ENCODE results near the gene RTP3.

Gene RTP3

DNA sequence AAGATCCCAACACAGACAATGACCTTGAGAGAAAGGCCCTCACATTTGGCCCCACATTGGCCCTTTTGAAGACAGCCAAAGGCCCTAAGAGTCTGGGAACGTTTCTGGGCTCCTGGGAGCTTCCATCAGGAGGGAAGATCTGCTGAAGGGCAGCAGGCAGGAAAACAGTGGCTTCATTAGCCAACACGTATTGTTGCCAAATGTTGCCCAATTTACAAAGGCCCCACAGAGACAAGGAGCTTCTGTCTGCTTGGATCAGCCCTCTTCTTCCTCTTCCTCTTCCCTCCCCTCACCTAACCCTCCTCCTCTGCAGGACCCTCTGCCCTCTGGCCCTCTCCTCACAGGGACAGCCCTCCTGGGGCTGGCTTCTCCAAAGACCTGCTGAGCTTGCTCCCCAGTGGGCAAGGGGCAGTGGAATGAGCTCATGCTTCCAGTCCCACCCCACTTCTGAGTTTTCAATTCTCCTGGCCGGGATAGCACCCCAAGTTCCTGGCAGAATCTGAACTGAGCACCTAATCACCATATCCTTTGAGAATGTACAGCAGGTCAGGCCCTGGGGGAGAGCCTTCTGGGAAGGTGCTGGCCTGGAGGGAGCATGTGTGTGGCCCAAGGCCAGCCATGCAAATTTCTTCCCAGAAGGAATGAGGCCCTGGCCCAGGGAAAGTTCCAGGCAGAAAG is 28.0 kb upstream of the RTP3 start:
- DNase-seq = no peak

GRCh38 chr3:46470831-46471230 is 26.9 kb upstream of the RTP3 start:
- no peak for DNase-seq

- no peak for DNase-seq
Observed at GRCh38 chr3:46471371-46471914, 26.3 kb upstream of the RTP3 start.

GRCh38 chr3:46472736-46473135 is 25.0 kb upstream of the RTP3 start:
- DNase-seq = no peak

GRCh38 chr3:46477145-46477544 is 20.6 kb upstream of the RTP3 start:
- no peak for DNase-seq

DNA sequence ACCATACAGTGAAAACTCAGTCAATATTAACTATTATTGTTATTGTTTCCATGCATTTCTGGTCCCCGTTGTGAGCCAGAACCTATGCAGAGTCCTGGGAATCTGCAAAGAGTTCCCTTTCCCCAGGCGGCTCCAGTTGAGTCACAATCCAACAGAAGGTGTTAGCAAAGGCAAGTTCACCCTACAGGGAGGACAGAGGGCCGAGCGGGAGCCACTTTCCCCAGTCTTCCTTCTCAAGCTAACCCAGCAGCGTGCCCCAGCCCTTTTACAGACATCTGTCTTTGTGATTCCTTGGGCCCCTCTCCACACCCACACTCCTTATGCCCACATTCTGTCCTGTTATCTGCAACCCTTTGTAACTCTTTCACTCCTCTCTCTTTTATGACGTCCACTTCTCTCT is 20.0 kb upstream of the RTP3 start:
- DNase-seq = no peak

DNA sequence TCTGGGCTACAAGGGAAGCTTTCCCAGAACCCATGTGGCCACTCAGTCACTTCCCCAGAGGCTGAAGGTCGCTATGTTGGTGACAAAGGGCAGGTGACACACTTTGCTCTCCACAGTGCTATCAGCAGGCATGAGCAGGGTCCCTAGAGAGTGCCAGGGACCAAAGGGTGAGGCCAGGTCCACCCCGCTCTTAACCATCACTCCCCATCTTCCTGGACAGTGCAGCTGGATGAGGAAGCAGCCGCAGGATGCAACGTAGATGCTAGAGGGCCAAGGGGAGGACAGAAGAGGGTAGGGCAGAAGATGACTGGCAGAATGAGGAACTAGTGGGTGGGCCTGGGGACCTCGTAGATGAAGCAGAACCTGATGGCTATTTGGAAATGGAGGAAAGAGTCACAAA is 19.4 kb upstream of the RTP3 start:
- DNase-seq = no peak

DNA sequence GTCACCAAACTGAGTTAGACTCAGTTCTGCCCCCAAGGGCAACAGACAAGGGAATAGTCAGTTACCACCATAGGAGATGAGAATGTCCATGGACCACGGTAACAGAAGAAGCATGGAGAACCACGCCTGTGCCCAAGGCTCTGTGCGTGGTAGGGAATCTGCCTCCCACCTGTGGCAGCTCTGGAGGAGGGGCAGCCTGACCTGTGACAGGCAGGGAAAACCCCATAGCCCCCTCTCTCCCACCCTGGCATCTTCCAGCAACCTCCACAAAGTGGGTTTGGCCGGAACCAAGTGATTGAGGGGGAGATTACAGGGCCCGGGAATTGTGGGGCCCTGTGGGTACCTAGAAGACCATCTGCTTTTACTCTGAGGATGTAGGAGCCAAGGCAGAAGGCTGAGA is 18.8 kb upstream of the RTP3 start:
- no peak for DNase-seq

DNA sequence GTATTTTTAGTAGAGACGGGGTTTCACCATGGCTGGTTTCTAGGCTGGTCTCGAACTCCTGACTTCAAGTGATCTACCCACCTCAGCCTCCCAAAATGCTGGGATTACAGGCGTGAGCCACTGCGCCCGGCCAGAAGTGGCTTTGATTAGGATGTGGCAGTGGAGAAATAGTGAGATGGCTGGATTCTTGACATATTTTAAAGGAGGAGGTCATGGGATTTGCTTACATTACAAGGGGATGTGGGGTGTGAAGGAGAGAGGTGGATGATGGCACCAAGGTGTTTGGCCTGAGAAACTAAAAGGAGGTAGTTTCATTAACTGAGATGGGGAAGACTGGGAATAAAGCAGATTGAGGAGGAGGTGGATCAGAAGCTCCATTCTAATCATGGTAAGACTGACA is 18.1 kb upstream of the RTP3 start:
- no peak for DNase-seq

- no peak for DNase-seq
Observed at GRCh38 chr3:46480491-46481195, 17.1 kb upstream of the RTP3 start.

DNA sequence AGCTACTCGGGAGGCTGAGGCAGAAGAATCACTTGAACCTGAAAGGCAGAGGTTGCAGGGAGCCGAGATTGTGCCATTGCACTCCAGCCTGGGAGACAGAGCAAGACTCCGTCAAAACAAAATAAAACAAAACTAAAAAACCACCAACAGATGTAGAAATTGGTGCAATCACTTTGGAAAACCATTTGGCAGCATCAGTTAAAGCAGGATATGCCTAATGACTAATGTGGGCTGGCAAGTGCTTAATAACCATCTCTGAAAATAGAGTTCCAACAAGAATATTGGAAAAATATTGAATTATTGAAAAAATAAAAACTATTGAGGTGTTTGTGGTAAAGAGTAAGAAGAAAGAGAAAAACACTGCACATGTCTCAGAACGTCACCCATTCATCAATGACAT is 16.1 kb upstream of the RTP3 start:
- no peak for DNase-seq

DNA sequence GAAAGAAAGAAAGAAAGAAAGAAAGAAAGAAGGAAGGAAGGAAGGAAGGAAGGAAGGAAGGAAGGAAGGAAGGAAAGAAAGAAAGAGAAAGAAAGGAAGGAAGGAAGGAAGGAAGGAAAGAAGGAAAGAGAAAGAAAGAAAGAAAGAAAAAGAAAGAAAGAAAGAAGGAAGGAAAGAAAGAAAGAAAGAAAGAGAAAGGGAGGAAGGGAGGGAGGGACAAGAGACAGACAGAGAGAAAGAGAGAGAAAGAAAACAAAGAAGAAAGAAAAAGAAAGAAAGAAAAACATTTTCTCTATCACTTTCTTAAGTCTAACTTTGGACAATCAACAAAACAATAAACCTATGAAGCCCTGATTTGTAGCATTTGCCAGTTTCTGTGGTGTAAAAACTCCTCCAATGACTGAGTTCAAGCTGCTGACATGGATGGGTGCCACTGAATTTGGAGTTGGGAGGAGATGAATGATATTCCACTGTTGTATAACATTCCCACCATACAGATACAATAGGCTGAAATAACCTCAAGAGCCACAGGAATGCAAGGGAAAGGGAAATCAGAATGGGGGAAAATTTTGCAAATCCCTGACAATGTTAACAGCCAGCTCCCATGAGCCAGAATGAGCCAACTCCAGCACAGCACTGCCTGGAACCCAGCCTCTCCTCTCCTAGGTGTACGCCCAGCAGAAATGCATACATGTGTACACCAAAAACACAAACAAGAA is 15.0 kb upstream of the RTP3 start:
- DNase-seq = no peak

- DNase-seq = no peak
Observed at GRCh38 chr3:46483825-46484224, 14.0 kb upstream of the RTP3 start.

GRCh38 chr3:46484388-46484787 is 13.4 kb upstream of the RTP3 start:
- DNase-seq = no peak

- no peak for DNase-seq
Observed at GRCh38 chr3:46484911-46485778, 12.6 kb upstream of the RTP3 start.

DNA sequence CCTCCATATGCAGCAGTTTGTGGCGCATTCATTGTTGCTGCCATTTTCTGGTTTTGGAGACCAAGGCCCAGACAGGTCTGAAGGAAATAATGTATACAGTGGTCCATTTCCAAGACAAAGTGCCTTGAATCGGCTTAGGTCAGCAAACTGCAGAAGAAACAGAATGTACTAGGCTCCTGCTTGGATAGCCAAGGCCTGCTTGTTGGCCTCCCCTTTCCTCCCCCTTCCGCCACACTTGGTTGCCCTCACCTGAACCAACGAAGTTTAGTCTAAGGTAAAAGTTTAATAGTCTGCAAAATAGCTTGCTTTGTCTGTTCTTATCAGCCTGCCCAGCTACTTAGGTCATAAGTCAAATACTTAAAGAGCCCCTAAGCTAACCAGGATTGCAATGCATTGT is 12.0 kb upstream of the RTP3 start:
- no peak for DNase-seq

GRCh38 chr3:46488735-46489361 is 8.9 kb upstream of the RTP3 start:
- DNase-seq = peak; percentile 92 to 93

- no peak for DNase-seq
Observed at GRCh38 chr3:46489381-46489780, 8.4 kb upstream of the RTP3 start.

DNA sequence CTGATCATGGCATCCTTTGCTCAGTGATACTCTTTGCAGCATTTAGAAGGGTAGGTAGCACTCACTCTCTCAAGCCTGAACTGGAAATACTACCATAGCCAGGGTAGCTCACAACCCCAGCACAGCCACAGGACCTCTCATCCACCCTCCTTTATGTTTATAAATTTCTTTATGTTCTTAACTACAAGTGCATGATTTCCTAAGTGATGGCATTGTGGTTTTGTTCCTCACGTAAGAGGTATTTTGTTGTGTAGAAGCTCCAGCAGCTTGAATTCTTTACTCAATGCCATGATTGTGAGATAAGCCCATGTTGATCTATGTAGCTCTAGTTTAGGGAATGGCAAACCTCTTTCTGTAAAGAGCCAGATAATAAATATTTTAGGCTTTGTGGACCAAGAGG is 7.9 kb upstream of the RTP3 start:
- no peak for DNase-seq

GRCh38 chr3:46490338-46491084 is 7.3 kb upstream of the RTP3 start:
- DNase-seq = no peak

Measured in Kasumi-1 (cell line).